ENCODE measurements around the gene PPFIBP1. TPM values are rescaled to one million over a fixed set of nuclear protein-coding genes. Genes with fewer than 3 reads are reported as not detected.

The PPFIBP1 gene
- polyA plus RNA-seq, 1 experiment: 47.5 TPM

DNA sequence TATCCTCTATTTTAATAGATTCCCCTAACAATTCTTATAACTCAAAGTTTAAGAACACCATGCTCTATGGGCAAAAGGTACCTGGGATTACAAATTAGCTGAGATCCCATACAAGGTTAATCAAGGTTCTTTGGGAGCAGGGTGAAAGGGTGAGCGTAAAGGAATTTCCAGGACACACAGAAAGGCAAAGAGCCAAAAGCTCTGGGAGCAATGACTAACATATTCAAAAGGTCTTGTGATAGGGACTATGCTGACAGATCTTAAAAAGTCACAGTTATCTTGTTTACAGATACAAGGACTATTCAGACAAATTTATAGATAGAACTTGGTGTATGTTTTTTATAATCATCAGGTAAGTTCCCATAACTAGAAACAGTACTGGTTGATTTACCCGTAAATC is 19.5 kb upstream of the PPFIBP1 start:
- Histone ChIP-seq H3K4me3 (ENCODE audit: low read depth, low read length) (no peak overlapping the region), H3K36me3 (ENCODE audit: control insufficient read depth, insufficient read depth, low read length) (no peaks in the 10 kb centered on the region), H3K27me3 (ENCODE audit: control insufficient read depth, insufficient read depth, low read length) (no peaks in the 10 kb centered on the region; the same call in 1 of the 2 replicates)
- ChIA-PET POLR2A (no interaction called here), CTCF (interaction anchor here (0.6 to 1.0 kb wide), 2 partner anchors 13 to 225 kb away, joined by 3 read pairs; no protein-coding TSS in a partner anchor)
- no peak for DNase-seq (ENCODE audit: low read depth)
- TF ChIP-seq, protein P1, sequence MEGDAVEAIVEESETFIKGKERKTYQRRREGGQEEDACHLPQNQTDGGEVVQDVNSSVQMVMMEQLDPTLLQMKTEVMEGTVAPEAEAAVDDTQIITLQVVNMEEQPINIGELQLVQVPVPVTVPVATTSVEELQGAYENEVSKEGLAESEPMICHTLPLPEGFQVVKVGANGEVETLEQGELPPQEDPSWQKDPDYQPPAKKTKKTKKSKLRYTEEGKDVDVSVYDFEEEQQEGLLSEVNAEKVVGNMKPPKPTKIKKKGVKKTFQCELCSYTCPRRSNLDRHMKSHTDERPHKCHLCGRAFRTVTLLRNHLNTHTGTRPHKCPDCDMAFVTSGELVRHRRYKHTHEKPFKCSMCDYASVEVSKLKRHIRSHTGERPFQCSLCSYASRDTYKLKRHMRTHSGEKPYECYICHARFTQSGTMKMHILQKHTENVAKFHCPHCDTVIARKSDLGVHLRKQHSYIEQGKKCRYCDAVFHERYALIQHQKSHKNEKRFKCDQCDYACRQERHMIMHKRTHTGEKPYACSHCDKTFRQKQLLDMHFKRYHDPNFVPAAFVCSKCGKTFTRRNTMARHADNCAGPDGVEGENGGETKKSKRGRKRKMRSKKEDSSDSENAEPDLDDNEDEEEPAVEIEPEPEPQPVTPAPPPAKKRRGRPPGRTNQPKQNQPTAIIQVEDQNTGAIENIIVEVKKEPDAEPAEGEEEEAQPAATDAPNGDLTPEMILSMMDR (IDR thresholded peaks at IDR 0.05; ENCODE audit: insufficient read depth, low read depth, low read length): no peak

GRCh38 chr12:27505109-27505508 is 18.9 kb upstream of the PPFIBP1 start:
- ChIA-PET POLR2A (interaction anchor here (0.6 kb wide), 1 partner anchor 18 kb away, joined by 3 read pairs; no protein-coding TSS in a partner anchor), CTCF (interaction anchor here (1.0 to 1.2 kb wide), 2 partner anchors 9 to 14 kb away, joined by 3 read pairs; no protein-coding TSS in a partner anchor)
- DNase-seq (ENCODE audit: low read depth): no peak
- TF ChIP-seq, protein P1 (IDR thresholded peaks at IDR 0.05; ENCODE audit: insufficient read depth, low read depth, low read length): no peak
- Histone ChIP-seq H3K4me3 (ENCODE audit: low read depth, low read length) (no peak overlapping the region), H3K36me3 (ENCODE audit: control insufficient read depth, insufficient read depth, low read length) (no peaks in the 10 kb centered on the region), H3K27me3 (ENCODE audit: control insufficient read depth, insufficient read depth, low read length) (no peaks in the 10 kb centered on the region; the same call in 1 of the 2 replicates)

- H3K4me3 ChIP-seq (ENCODE audit: low read depth, low read length): no peak overlapping the region
- H3K36me3 ChIP-seq (ENCODE audit: control insufficient read depth, insufficient read depth, low read length): no peaks in the 10 kb centered on the region
- no peaks in the 10 kb centered on the region; the same call in 1 of the 2 replicates for H3K27me3 ChIP-seq (ENCODE audit: control insufficient read depth, insufficient read depth, low read length)
- ChIA-PET POLR2A (interaction anchor here (0.6 kb wide), 1 partner anchor 17 kb away, joined by 3 read pairs; no protein-coding TSS in a partner anchor), CTCF (interaction anchor here (0.6 to 1.2 kb wide), 2 partner anchors 8 to 19 kb away, joined by 3 read pairs; no protein-coding TSS in a partner anchor)
- TF ChIP-seq, protein P1 (IDR thresholded peaks at IDR 0.05; ENCODE audit: insufficient read depth, low read depth, low read length): no peak
- DNase-seq (ENCODE audit: low read depth): no peak
Observed at GRCh38 chr12:27505761-27506160, 18.2 kb upstream of the PPFIBP1 start.

- H3K36me3 ChIP-seq (ENCODE audit: control insufficient read depth, insufficient read depth, low read length): no peaks in the 10 kb centered on the region
- no peak for DNase-seq (ENCODE audit: low read depth)
- ChIA-PET POLR2A (no interaction called here), CTCF (no interaction called here)
- no peaks in the 10 kb centered on the region; the same call in 1 of the 2 replicates for H3K27me3 ChIP-seq (ENCODE audit: control insufficient read depth, insufficient read depth, low read length)
- H3K4me3 ChIP-seq (ENCODE audit: low read depth, low read length): no peak overlapping the region
- TF ChIP-seq, protein P1 (IDR thresholded peaks at IDR 0.05; ENCODE audit: insufficient read depth, low read depth, low read length): no peak
Observed at GRCh38 chr12:27506645-27507189, 17.3 kb upstream of the PPFIBP1 start.

DNA sequence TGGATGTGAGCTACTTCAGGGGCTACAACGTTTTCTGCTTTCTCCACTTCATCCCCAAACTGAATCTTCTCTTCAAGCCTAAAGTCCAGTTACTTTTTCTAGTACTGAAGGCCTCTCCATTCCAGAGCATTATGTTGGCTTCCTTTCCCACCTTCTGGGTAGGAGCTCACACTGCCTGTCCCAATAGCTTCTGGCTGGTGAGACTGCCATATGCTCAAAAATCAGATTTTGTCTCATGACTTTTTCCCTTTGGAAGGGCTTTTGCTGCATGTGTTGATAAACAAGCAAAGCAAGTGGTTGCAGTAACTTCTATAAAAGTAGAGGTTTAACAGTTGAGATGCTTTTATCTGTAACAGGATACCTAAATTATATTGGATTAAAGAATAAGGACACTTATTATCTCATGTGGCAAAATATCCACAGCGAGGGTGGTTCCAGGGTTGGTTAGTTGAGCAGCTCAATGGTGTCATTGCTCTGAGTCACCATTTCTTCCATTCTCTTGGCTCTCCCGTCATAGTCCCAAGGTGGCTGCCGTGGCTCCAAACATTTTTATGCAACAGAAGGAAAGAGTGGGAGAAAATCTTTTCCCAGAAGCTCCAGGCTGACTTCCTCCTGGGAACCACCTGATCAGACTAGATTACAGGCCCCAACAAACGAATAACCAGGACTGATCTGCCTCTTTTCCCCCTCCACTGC is 15.1 kb upstream of the PPFIBP1 start:
- no peaks in the 10 kb centered on the region; the same call in 1 of the 2 replicates for H3K27me3 ChIP-seq (ENCODE audit: control insufficient read depth, insufficient read depth, low read length)
- no peak overlapping the region for H3K4me3 ChIP-seq (ENCODE audit: low read depth, low read length)
- TF ChIP-seq, protein P1 (IDR thresholded peaks at IDR 0.05; ENCODE audit: insufficient read depth, low read depth, low read length): no peak
- ChIA-PET POLR2A (no interaction called here), CTCF (interaction anchor here (1.7 kb wide), 1 partner anchor 15 kb away, joined by 8 read pairs; the partner anchor contains the start of gene PPFIBP1)
- no peaks in the 10 kb centered on the region for H3K36me3 ChIP-seq (ENCODE audit: control insufficient read depth, insufficient read depth, low read length)
- no peak for DNase-seq (ENCODE audit: low read depth)
